H9 (cell line): ENCODE results near the gene HIRIP3. TPM values are rescaled to one million over a fixed set of nuclear protein-coding genes. Genes with fewer than 3 reads are reported as not detected.

Source experiments
- DNase-seq: peaks from one replicate; pipeline ENCODE4 v3.0.0-alpha.2; 2017
- H2AFZ ChIP-seq: one replicate; pipeline ENCODE4 v1.6.1; 2013; ENCODE audit warnings: mild to moderate bottlenecking, low read length, control low read depth, moderate library complexity
- H2AK5ac ChIP-seq: 2 replicates; pipeline ENCODE4 v1.6.1; 2013; ENCODE audit warnings: low read length, control low read depth, mixed read lengths; ENCODE audit not compliant: insufficient read length
- H2BK120ac ChIP-seq: one replicate; pipeline ENCODE4 v1.6.1; 2013; ENCODE audit warnings: low read depth, mild to moderate bottlenecking, low read length, control low read depth, inconsistent platforms; ENCODE audit not compliant: poor library complexity, severe bottlenecking
- H2BK12ac ChIP-seq: 2 replicates; pipeline ENCODE4 v1.6.1; 2013; ENCODE audit warnings: low read length, control low read depth, mixed read lengths, low read depth; ENCODE audit not compliant: insufficient read length
- H2BK15ac ChIP-seq: 2 replicates; pipeline ENCODE4 v1.6.1; 2013; ENCODE audit warnings: low read depth, low read length, control low read depth
- H2BK20ac ChIP-seq: one replicate; pipeline ENCODE4 v1.6.1; 2013; ENCODE audit warnings: low read depth, mild to moderate bottlenecking, low read length, control low read depth, inconsistent platforms; ENCODE audit not compliant: poor library complexity, severe bottlenecking
- H2BK5ac ChIP-seq: 2 replicates; pipeline ENCODE4 v1.6.1; 2013; ENCODE audit warnings: low read length, control low read depth, mixed read lengths; ENCODE audit not compliant: insufficient read length
- H3K14ac ChIP-seq: 2 replicates; pipeline ENCODE4 v1.6.1; 2013; ENCODE audit warnings: low read length, control low read depth; ENCODE audit not compliant: insufficient read depth
- H3K18ac ChIP-seq: 2 replicates; pipeline ENCODE4 v1.6.1; 2013; ENCODE audit warnings: low read depth, mild to moderate bottlenecking, mixed read lengths, low read length, control low read depth; ENCODE audit not compliant: insufficient read length
- H3K23ac ChIP-seq: 2 replicates; pipeline ENCODE4 v1.6.1; 2013; ENCODE audit warnings: low read length, control low read depth, mixed read lengths, low read depth; ENCODE audit not compliant: insufficient read length
- H3K23me2 ChIP-seq: 2 replicates; pipeline ENCODE4 v1.6.1; 2013; ENCODE audit warnings: low read depth, mild to moderate bottlenecking, mixed read lengths, low read length, control low read depth; ENCODE audit not compliant: insufficient read length, poor library complexity, severe bottlenecking
- H3K27ac ChIP-seq: 2 replicates; pipeline ENCODE4 v1.5.1; 2013; ENCODE audit warnings: low read length, control low read depth, mixed read lengths, low read depth; ENCODE audit not compliant: insufficient read length
- H3K27me3 ChIP-seq: 2 replicates; pipeline ENCODE4 v1.6.1; 2013; ENCODE audit warnings: low read length, control low read depth, inconsistent platforms; ENCODE audit not compliant: insufficient read depth
- H3K4ac ChIP-seq: 2 replicates; pipeline ENCODE4 v1.6.1; 2013; ENCODE audit warnings: low read depth, mild to moderate bottlenecking, control low read depth, inconsistent platforms, low read length, moderate library complexity
- H3K4me1 ChIP-seq: 2 replicates; pipeline ENCODE4 v1.6.1; 2013; ENCODE audit warnings: low read length, control low read depth, inconsistent platforms; ENCODE audit not compliant: insufficient read depth
- H3K4me2 ChIP-seq: 2 replicates; pipeline ENCODE4 v1.6.1; 2013; ENCODE audit warnings: low read length, control low read depth, mixed read lengths; ENCODE audit not compliant: insufficient read length, insufficient read depth
- H3K56ac ChIP-seq: 2 replicates; pipeline ENCODE4 v1.6.1; 2013; ENCODE audit warnings: low read depth, mild to moderate bottlenecking, mixed read lengths, low read length, control low read depth; ENCODE audit not compliant: insufficient read length
- H3K79me1 ChIP-seq: 2 replicates; pipeline ENCODE4 v1.6.1; 2013; ENCODE audit warnings: low read depth, mild to moderate bottlenecking, moderate library complexity, low read length, control low read depth, inconsistent platforms; ENCODE audit not compliant: insufficient read depth, poor library complexity, severe bottlenecking
- H3K79me2 ChIP-seq: 2 replicates; pipeline ENCODE4 v1.6.1; 2013; ENCODE audit warnings: low read length, control low read depth, inconsistent platforms; ENCODE audit not compliant: insufficient read depth
- H3K9ac ChIP-seq: 2 replicates; pipeline ENCODE4 v1.6.1; 2013; ENCODE audit warnings: low read length, control low read depth, mixed read lengths; ENCODE audit not compliant: insufficient read length; ENCODE audit errors: extremely low read depth
- H3K9me3 ChIP-seq: one replicate; pipeline ENCODE4 v1.6.1; 2013; ENCODE audit warnings: low read depth, low read length, inconsistent platforms; ENCODE audit not compliant: control insufficient read depth
- H3T11ph ChIP-seq: one replicate; pipeline ENCODE4 v1.6.1; 2013; ENCODE audit warnings: mild to moderate bottlenecking, low read length, control low read depth, inconsistent platforms
- H4K20me1 ChIP-seq: one replicate; pipeline ENCODE4 v1.6.1; 2013; ENCODE audit not compliant: control insufficient read depth, insufficient read length, insufficient read depth
- H4K5ac ChIP-seq: 2 replicates; pipeline ENCODE4 v1.6.1; 2013; ENCODE audit warnings: low read depth, mild to moderate bottlenecking, mixed read lengths, low read length, control low read depth; ENCODE audit not compliant: insufficient read length
- H4K8ac ChIP-seq: replicated peaks from 2 replicates; pipeline ENCODE4 v1.6.1; 2013; ENCODE audit warnings: low read length, control low read depth, mixed read lengths, low read depth; ENCODE audit not compliant: insufficient read length
- H4K91ac ChIP-seq: 2 replicates; pipeline ENCODE4 v1.6.1; 2013; ENCODE audit warnings: low read depth, mild to moderate bottlenecking, moderate library complexity, mixed read lengths, low read length, control low read depth; ENCODE audit not compliant: insufficient read length
- H3K27ac Mint-ChIP-seq, 3 experiments: 2 replicates in 2 of 3; 3 replicates in 1 of 3; pipeline ENCODE4 v1.8.0; 2020 to 2021; ENCODE audit warnings: mixed read lengths in 3 of 3, mild to moderate bottlenecking in 1 of 3, moderate library complexity in 1 of 3
- H3K27me3 Mint-ChIP-seq: 2 replicates; pipeline ENCODE4 v1.8.0; 2021; ENCODE audit warnings: low read depth, mild to moderate bottlenecking, moderate library complexity, mixed read lengths
- H3K36me3 Mint-ChIP-seq, 3 experiments: 2 replicates in 2 of 3; 3 replicates in 1 of 3; pipeline ENCODE4 v1.8.0; 2020 to 2021; ENCODE audit warnings: low read depth in 3 of 3, mixed read lengths in 3 of 3; ENCODE audit not compliant: insufficient read depth in 1 of 3
- H3K4me1 Mint-ChIP-seq, 2 experiments: 2 replicates each; pipeline ENCODE4 v1.8.0; 2020; ENCODE audit warnings: mixed read lengths in 2 of 2
- H3K4me3 Mint-ChIP-seq, 2 experiments: 2 replicates in 1 of 2; 3 replicates in 1 of 2; pipeline ENCODE4 v1.8.0; 2020 to 2021; ENCODE audit warnings: mild to moderate bottlenecking in 2 of 2, mixed read lengths in 2 of 2, moderate library complexity in 1 of 2
- H3K9me3 Mint-ChIP-seq, 2 experiments: 2 replicates in 1 of 2; 3 replicates in 1 of 2; pipeline ENCODE4 v1.8.0; 2020; ENCODE audit warnings: mild to moderate bottlenecking in 2 of 2, mixed read lengths in 2 of 2, moderate library complexity in 1 of 2
- WGBS: extraction: QIAGEN DNeasy Blood & Tissue Kit; methylation state at CpG from one replicate; pipeline ENCODE4 v1.1.7; 2013; ENCODE audit warnings: missing lambda C conversion rate, low lambda C conversion rate, mixed read lengths; ENCODE audit not compliant: insufficient read length; ENCODE audit errors: extremely low coverage; 5-methylcytosine and 5-hydroxymethylcytosine counted together
- total RNA-seq: library from RNA; stranded (reverse); gene quantifications from 2 replicates; pipeline ENCODE4 v1.2.1, GENCODE V29; 2021
- TF ChIP-seq, protein P1 (sequence below): fragments of 200-600 bp; sonication (generic); conservative IDR thresholded peaks from 3 replicates; pipeline ENCODE4 v1.8.0; 2021; ENCODE audit warnings: antibody characterized with exemption, mild to moderate bottlenecking

HIRIP3 gene
- total RNA-seq, 1 experiment from 2014 or later: 21.6 TPM

DNA sequence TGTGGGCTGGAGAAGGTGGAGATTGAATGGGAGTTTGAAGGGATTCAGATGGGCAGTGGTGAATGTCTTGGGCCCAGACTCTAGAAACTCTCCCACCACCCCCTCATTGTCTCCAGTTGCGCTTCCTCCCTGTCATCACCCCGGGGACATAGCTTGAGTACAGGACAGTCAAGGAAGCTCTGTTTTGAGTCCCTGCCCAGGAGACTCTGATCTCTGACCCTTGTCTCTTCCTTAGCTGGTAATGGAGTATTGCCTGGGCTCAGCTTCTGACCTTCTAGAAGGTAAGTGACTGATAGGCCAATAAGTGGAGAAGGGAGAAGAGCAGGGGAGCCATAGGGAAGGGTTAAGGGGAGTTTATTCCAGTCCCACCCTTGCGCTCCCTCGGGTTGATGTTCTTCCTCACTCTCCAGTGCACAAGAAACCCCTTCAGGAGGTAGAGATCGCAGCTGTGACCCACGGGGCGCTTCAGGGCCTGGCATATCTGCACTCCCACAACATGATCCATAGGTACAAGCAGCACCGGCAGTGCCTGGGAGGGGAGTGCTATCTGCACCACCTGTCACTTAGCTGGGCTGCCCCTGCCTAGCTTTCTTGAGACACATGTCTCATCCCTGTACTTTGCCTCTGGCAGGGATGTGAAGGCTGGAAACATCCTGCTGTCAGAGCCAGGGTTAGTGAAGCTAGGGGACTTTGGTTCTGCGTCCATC is 16.7 kb downstream of the HIRIP3 start:
- no peak overlapping the region for H3K23ac ChIP-seq
- no CpG with 5 or more reads among the region's 9 CpGs for WGBS
- no peaks in the 10 kb centered on the region for H3K9me3 ChIP-seq
- H3K4me2 ChIP-seq: no peak overlapping the region
- TF ChIP-seq, protein P1, sequence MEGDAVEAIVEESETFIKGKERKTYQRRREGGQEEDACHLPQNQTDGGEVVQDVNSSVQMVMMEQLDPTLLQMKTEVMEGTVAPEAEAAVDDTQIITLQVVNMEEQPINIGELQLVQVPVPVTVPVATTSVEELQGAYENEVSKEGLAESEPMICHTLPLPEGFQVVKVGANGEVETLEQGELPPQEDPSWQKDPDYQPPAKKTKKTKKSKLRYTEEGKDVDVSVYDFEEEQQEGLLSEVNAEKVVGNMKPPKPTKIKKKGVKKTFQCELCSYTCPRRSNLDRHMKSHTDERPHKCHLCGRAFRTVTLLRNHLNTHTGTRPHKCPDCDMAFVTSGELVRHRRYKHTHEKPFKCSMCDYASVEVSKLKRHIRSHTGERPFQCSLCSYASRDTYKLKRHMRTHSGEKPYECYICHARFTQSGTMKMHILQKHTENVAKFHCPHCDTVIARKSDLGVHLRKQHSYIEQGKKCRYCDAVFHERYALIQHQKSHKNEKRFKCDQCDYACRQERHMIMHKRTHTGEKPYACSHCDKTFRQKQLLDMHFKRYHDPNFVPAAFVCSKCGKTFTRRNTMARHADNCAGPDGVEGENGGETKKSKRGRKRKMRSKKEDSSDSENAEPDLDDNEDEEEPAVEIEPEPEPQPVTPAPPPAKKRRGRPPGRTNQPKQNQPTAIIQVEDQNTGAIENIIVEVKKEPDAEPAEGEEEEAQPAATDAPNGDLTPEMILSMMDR: no peak
- H3K23me2 ChIP-seq: peaks cover 14% of the 10 kb centered on the region
- no peak overlapping the region for H3K27ac ChIP-seq
- H2BK120ac ChIP-seq: no peak overlapping the region
- H4K5ac ChIP-seq: no peak overlapping the region
- Mint-ChIP-seq H3K27ac (peak overlapping the region in 2 of 3 experiments; percentile 25; a peak in 2 of 7 replicates), H3K4me1 (peaks cover 29% of the 10 kb centered on the region in 2 experiments), H3K27me3 (no peaks in the 10 kb centered on the region), H3K9me3 (no peaks in the 10 kb centered on the region), H3K4me3 (no peak overlapping the region), H3K36me3 (peaks cover 36 to 55% (median 51%) of the 10 kb centered on the region in 3 experiments)
- H2AFZ ChIP-seq: no peak overlapping the region
- H3K27me3 ChIP-seq: no peaks in the 10 kb centered on the region
- no peak overlapping the region for H3K56ac ChIP-seq
- H2BK15ac ChIP-seq: no peak overlapping the region
- no peak overlapping the region for H2BK12ac ChIP-seq
- peaks cover 3% of the 10 kb centered on the region; the same call in 1 of the 2 replicates for H3K4me1 ChIP-seq
- no peak overlapping the region for H3K4ac ChIP-seq
- no peak overlapping the region for H4K8ac ChIP-seq
- no peak overlapping the region for H3K18ac ChIP-seq
- H3K9ac ChIP-seq: no peak overlapping the region
- H2BK20ac ChIP-seq: no peak overlapping the region
- no peak overlapping the region for H2AK5ac ChIP-seq
- no peak overlapping the region for H3T11ph ChIP-seq
- peaks cover 7% of the 10 kb centered on the region for H3K79me1 ChIP-seq
- H4K91ac ChIP-seq: no peak overlapping the region
- no peak for DNase-seq
- H4K20me1 ChIP-seq: no peaks in the 10 kb centered on the region
- H2BK5ac ChIP-seq: no peak overlapping the region
- peaks cover 5% of the 10 kb centered on the region; the same call in 1 of the 2 replicates for H3K79me2 ChIP-seq
- no peak overlapping the region for H3K14ac ChIP-seq
